Upper lobe of left lung (tissue), 6 donors: ENCODE results near the gene ESR2. TPM values are rescaled to one million over a fixed set of nuclear protein-coding genes. Genes with fewer than 3 reads are reported as not detected.

Experiments
- ATAC-seq, 2 donors: fragments of 200-7000 bp; cut with Tn5 transposase; one replicate each; pipeline ENCODE4 v1.9.1; 2022; ENCODE audit warnings: mild to moderate bottlenecking in 2 of 2, moderate library complexity in 2 of 2; ENCODE audit not compliant: low FRiP score in 2 of 2
- DNase-seq, 2 donors: peaks; one replicate each; pipeline ENCODE4 v3.0.0-alpha.2; 2019 to 2020
- H3K27ac ChIP-seq, 4 donors: fragments of 200-600 bp; sonication (generic); one replicate each; pipeline ENCODE4 v1.5.1; 2016 to 2019
- H3K27me3 ChIP-seq, 4 donors: fragments of 200-600 bp; sonication (generic); one replicate each; pipeline ENCODE4 v1.5.1; 2017 to 2019
- H3K36me3 ChIP-seq, 4 donors: fragments of 200-600 bp; sonication (generic); one replicate each; pipeline ENCODE4 v1.5.1; 2016 to 2019
- H3K4me1 ChIP-seq, 4 donors: fragments of 200-600 bp; sonication (generic); one replicate each; pipeline ENCODE4 v1.5.1; 2018 to 2019
- H3K4me3 ChIP-seq, 4 donors: fragments of 200-600 bp; sonication (generic); one replicate each; pipeline ENCODE4 v1.5.1; 2017 to 2019; ENCODE audit warnings: mild to moderate bottlenecking in 2 of 4, moderate library complexity in 1 of 4
- H3K9me3 ChIP-seq, 4 donors: fragments of 200-600 bp; sonication (generic); one replicate each; pipeline ENCODE4 v1.5.1; 2018 to 2019
- EP300 ChIP-seq, 4 donors: sonication (generic); formaldehyde crosslinking; IDR thresholded peaks; one replicate each; pipeline ENCODE4 v1.5.1; 2017; ENCODE audit warnings: antibody characterized with exemption in 4 of 4, control low read depth in 2 of 4
- POLR2A ChIP-seq, 4 donors: fragments of 450-650 bp; IDR thresholded peaks; one replicate each; pipeline ENCODE4 v1.5.1; 2016 to 2017; ENCODE audit warnings: antibody characterized with exemption in 4 of 4, mild to moderate bottlenecking in 2 of 4
- POLR2AphosphoS5 ChIP-seq, 2 donors: sonication (generic); formaldehyde crosslinking; IDR thresholded peaks; one replicate each; pipeline ENCODE4 v1.5.1; 2017; ENCODE audit warnings: antibody characterized with exemption in 2 of 2
- WGBS, 2 donors: methylation state at CpG; one replicate each; pipeline ENCODE4 v1.1.5; 2017 to 2018; 5-methylcytosine and 5-hydroxymethylcytosine counted together
- total RNA-seq, 6 donors: library from RNA; depleted of rRNA in 4 of 6; stranded (reverse); fragments of >200 nt in 4 of 6; gene quantifications; one replicate each; pipeline versions ENCODE4 v1.1.0 to v1.2.1, GENCODE V29; 2016 to 2021
- TF ChIP-seq, protein P1 (sequence below), 6 experiments: fragments of 450-650 bp in 4 of 6; fragments of 200-600 bp in 2 of 6; sonication (generic) in 2 of 6; IDR thresholded peaks; one replicate each; pipeline ENCODE4 v1.5.1; 2016 to 2019; ENCODE audit warnings: antibody characterized with exemption in 6 of 6
- donor health status: DM: no; HTN: no; CAD: no; lungs with moderate emphysema.
- donor health status: DM: no; HTN: yes; CAD: no; lungs with severe emphysema.

Gene ESR2
- total RNA-seq, 6 donors from 2014 or later: 0.20 to 3.6 (median 0.86) TPM; not detected in 1

DNA sequence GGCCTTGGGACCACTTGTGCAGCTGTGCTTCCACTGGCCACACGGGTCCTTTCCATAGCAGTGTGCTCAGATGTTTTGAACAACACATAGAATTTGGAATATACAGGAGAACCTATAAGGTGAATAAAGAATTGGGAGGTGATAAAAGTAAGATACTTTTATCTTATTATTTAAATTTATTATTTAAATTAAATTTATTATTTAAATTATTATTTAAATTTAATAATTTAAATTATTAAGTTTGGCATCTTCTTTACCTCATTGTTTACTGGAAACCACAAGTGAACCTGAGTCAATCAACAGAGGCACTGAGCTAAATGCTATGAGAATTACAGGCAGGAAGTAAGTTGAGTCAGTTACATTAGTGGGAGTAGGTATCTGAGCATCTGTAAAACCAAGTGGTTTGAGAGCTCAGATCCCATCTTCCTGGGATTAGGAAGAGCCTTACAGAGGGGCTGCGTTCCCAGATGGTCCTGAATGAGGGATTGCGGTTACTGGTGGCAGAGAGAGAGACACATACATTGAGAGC lies 103.1 kb downstream of the ESR2 start:
- DNase-seq: no peak
- no peak overlapping the region for H3K4me3 ChIP-seq
- H3K9me3 ChIP-seq: no peaks in the 10 kb centered on the region
- no peak for ATAC-seq
- no peak for TF ChIP-seq POLR2A (IDR thresholded peaks at IDR 0.05)
- no peak for TF ChIP-seq POLR2AphosphoS5 (IDR thresholded peaks at IDR 0.05)
- TF ChIP-seq, protein P1, sequence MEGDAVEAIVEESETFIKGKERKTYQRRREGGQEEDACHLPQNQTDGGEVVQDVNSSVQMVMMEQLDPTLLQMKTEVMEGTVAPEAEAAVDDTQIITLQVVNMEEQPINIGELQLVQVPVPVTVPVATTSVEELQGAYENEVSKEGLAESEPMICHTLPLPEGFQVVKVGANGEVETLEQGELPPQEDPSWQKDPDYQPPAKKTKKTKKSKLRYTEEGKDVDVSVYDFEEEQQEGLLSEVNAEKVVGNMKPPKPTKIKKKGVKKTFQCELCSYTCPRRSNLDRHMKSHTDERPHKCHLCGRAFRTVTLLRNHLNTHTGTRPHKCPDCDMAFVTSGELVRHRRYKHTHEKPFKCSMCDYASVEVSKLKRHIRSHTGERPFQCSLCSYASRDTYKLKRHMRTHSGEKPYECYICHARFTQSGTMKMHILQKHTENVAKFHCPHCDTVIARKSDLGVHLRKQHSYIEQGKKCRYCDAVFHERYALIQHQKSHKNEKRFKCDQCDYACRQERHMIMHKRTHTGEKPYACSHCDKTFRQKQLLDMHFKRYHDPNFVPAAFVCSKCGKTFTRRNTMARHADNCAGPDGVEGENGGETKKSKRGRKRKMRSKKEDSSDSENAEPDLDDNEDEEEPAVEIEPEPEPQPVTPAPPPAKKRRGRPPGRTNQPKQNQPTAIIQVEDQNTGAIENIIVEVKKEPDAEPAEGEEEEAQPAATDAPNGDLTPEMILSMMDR (IDR thresholded peaks at IDR 0.05): no peak
- no peak for TF ChIP-seq EP300 (IDR thresholded peaks at IDR 0.05)
- H3K27me3 ChIP-seq: no peaks in the 10 kb centered on the region
- 97 to 98% methylated on average over 3 of the region's 3 CpGs for WGBS, 2 donors
- H3K4me1 ChIP-seq: peaks cover 0 to 5% (median 0%) of the 10 kb centered on the region in 4 donors
- peaks cover 6 to 45% (median 18%) of the 10 kb centered on the region in 4 donors for H3K36me3 ChIP-seq
- no peak overlapping the region for H3K27ac ChIP-seq

DNA sequence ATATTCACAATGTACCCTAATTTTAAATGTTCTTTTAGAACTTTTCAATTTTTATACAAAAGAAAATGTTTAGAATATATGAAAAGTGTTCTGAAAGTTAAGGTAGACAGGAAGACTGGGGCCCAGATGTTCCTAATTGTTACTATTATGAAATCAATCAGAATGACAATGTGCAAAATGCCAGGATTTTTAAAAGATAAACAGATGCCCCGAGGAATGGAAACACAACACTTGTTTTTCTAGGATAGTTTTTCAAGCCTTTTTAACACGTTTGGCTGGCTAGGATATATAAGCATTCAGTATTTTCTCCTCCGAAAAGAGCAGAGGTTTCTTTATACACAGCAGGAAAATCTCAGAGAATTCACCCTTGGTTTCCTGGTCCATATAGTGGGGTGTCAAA lies 106.8 kb downstream of the ESR2 start:
- Histone ChIP-seq H3K4me1 (no peaks in the 10 kb centered on the region), H3K27me3 (no peaks in the 10 kb centered on the region), H3K4me3 (no peak overlapping the region), H3K9me3 (no peaks in the 10 kb centered on the region), H3K27ac (no peak overlapping the region), H3K36me3 (peaks cover 6 to 49% (median 18%) of the 10 kb centered on the region in 4 donors)
- DNase-seq (no peak), ATAC-seq (no peak)
- WGBS, 2 donors: 51 to 69% methylated on average over 3 of the region's 3 CpGs
- TF ChIP-seq EP300 (IDR thresholded peaks at IDR 0.05) (no peak), POLR2A (IDR thresholded peaks at IDR 0.05) (no peak), POLR2AphosphoS5 (IDR thresholded peaks at IDR 0.05) (no peak)
- TF ChIP-seq, protein P1 (IDR thresholded peaks at IDR 0.05): no peak

DNA sequence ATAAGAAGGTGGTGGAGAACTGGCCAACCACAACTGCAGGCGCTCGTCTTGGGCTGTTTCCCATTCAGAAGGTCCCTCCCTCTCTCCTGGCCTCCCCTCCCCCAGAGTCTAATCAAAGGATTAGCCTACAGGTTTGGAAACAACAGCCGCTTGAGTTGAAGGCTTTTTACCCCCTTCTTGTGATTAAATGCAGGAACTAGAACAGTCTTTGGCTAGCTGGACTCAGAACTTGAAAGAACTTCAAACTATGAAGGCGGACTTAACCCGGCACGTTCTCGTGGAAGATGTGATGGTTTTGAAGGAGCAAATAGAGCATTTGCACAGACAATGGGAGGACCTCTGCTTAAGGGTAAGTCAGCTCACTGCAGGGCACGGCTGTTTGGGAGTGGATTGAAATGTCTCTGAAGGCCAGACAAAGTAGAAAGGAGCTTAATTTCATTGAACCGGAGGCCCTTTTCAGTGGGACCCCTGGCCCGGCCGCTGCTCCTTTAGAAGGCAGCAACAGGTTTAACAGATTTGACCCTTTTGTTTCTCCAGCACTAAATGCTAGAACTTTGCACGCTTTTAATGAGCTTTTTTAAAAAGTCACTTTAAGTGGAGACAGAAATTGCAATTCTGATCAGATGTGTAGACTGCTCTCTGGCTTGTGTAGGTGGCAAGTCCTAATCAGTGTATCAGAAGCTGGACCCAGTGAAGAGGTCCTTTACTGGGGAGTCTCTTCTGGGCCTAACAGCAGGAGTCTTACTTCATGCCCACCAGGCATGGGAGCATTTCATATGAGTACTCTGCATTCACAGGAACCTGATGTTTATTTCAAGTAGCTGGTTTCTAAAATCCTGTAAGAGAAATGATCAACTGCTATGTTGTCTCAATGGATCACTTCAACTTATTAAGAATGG lies 107.7 kb downstream of the ESR2 start:
- 88 to 93% methylated on average over 12 of the region's 12 CpGs for WGBS, 2 donors
- Histone ChIP-seq H3K27me3 (no peaks in the 10 kb centered on the region), H3K4me3 (no peak overlapping the region), H3K9me3 (no peaks in the 10 kb centered on the region), H3K36me3 (peaks cover 6 to 46% (median 18%) of the 10 kb centered on the region in 4 donors), H3K27ac (no peak overlapping the region), H3K4me1 (no peaks in the 10 kb centered on the region)
- TF ChIP-seq, protein P1 (IDR thresholded peaks at IDR 0.05): no peak
- TF ChIP-seq POLR2A (IDR thresholded peaks at IDR 0.05): no peak
- no peak for TF ChIP-seq POLR2AphosphoS5 (IDR thresholded peaks at IDR 0.05)
- no peak for TF ChIP-seq EP300 (IDR thresholded peaks at IDR 0.05)
- ATAC-seq (no peak), DNase-seq (no peak)

DNA sequence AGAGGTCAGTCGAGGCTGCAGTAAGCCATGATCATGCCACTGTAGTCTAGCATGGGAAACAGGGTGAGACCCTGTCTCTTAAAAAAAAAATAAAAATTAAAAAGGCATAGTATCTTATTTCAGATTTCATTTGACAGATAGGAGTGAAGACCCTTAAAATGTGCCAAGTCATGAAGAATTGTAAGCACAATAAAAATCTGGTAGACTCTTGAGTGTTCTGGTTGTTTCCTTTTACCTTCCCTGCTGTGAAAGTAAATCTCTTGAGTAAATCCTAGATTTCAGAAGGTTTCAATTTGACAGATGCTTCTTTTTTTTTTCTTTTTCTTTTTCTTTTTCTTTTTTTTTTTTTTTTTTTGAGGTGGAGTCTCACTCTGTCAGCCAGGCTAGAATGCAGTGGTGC lies 109.0 kb downstream of the ESR2 start:
- no peaks in the 10 kb centered on the region for H3K9me3 ChIP-seq
- DNase-seq (no peak), ATAC-seq (no peak)
- no peak overlapping the region for H3K4me3 ChIP-seq
- H3K36me3 ChIP-seq: peaks cover 2 to 50% (median 16%) of the 10 kb centered on the region in 4 donors
- 100% methylated on average over 1 of the region's 1 CpG for WGBS, 2 donors
- TF ChIP-seq EP300 (IDR thresholded peaks at IDR 0.05): no peak
- no peak for TF ChIP-seq POLR2AphosphoS5 (IDR thresholded peaks at IDR 0.05)
- TF ChIP-seq, protein P1 (IDR thresholded peaks at IDR 0.05): no peak
- TF ChIP-seq POLR2A (IDR thresholded peaks at IDR 0.05): no peak
- no peaks in the 10 kb centered on the region for H3K27me3 ChIP-seq
- H3K27ac ChIP-seq: no peak overlapping the region
- H3K4me1 ChIP-seq: no peaks in the 10 kb centered on the region
